ENCODE results near the gene ABR.
"Not testable (repeated sequence)": the region's sequence is repeated elsewhere in the genome, so short reads cannot be mapped to it uniquely, and the experiment has no call there.

Gene ABR

DNA sequence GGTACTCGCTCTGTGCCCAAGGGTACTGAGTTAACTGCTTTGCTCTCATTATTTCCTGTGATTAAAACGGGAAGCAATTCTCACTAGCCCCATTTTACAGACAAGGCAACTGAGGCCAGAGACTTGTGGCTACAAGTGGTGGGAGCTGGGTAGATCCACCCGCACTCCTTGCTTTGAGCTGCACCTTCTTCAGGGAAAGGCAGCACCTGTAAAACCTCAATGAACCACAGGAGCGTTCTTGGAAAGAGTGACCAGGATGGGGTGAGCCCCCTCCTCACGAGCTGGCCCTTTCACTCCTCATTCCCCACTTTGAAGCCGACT is 102.8 kb downstream of the ABR start:
- TF ChIP-seq, protein P1, sequence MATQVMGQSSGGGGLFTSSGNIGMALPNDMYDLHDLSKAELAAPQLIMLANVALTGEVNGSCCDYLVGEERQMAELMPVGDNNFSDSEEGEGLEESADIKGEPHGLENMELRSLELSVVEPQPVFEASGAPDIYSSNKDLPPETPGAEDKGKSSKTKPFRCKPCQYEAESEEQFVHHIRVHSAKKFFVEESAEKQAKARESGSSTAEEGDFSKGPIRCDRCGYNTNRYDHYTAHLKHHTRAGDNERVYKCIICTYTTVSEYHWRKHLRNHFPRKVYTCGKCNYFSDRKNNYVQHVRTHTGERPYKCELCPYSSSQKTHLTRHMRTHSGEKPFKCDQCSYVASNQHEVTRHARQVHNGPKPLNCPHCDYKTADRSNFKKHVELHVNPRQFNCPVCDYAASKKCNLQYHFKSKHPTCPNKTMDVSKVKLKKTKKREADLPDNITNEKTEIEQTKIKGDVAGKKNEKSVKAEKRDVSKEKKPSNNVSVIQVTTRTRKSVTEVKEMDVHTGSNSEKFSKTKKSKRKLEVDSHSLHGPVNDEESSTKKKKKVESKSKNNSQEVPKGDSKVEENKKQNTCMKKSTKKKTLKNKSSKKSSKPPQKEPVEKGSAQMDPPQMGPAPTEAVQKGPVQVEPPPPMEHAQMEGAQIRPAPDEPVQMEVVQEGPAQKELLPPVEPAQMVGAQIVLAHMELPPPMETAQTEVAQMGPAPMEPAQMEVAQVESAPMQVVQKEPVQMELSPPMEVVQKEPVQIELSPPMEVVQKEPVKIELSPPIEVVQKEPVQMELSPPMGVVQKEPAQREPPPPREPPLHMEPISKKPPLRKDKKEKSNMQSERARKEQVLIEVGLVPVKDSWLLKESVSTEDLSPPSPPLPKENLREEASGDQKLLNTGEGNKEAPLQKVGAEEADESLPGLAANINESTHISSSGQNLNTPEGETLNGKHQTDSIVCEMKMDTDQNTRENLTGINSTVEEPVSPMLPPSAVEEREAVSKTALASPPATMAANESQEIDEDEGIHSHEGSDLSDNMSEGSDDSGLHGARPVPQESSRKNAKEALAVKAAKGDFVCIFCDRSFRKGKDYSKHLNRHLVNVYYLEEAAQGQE (IDR thresholded peaks at IDR 0.05; ENCODE audit: insufficient replicate concordance, low read depth): no peak
- no peak for TF ChIP-seq POLR2AphosphoS5 (IDR thresholded peaks at IDR 0.05; ENCODE audit: low read depth)
- TF ChIP-seq, protein P2, sequence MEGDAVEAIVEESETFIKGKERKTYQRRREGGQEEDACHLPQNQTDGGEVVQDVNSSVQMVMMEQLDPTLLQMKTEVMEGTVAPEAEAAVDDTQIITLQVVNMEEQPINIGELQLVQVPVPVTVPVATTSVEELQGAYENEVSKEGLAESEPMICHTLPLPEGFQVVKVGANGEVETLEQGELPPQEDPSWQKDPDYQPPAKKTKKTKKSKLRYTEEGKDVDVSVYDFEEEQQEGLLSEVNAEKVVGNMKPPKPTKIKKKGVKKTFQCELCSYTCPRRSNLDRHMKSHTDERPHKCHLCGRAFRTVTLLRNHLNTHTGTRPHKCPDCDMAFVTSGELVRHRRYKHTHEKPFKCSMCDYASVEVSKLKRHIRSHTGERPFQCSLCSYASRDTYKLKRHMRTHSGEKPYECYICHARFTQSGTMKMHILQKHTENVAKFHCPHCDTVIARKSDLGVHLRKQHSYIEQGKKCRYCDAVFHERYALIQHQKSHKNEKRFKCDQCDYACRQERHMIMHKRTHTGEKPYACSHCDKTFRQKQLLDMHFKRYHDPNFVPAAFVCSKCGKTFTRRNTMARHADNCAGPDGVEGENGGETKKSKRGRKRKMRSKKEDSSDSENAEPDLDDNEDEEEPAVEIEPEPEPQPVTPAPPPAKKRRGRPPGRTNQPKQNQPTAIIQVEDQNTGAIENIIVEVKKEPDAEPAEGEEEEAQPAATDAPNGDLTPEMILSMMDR (IDR thresholded peaks at IDR 0.05; ENCODE audit: insufficient read depth, low read length): no peak
- TF ChIP-seq SPI1 (IDR thresholded peaks at IDR 0.05; ENCODE audit: borderline replicate concordance, low read depth): no peak
- no peak for TF ChIP-seq GABPA (IDR thresholded peaks at IDR 0.05; ENCODE audit: low read depth)
- no peaks in the 10 kb centered on the region for H3K27me3 ChIP-seq (ENCODE audit: insufficient read depth, poor library complexity, severe bottlenecking)
- H3K27ac ChIP-seq (replicated peaks): no peak overlapping the region
- no peak overlapping the region for H3K4me3 ChIP-seq (replicated peaks; ENCODE audit: insufficient read depth, low read length)
- no peak for DNase-seq (ENCODE audit: low read depth in 1 of 2, low spot score in 1 of 2)

DNA sequence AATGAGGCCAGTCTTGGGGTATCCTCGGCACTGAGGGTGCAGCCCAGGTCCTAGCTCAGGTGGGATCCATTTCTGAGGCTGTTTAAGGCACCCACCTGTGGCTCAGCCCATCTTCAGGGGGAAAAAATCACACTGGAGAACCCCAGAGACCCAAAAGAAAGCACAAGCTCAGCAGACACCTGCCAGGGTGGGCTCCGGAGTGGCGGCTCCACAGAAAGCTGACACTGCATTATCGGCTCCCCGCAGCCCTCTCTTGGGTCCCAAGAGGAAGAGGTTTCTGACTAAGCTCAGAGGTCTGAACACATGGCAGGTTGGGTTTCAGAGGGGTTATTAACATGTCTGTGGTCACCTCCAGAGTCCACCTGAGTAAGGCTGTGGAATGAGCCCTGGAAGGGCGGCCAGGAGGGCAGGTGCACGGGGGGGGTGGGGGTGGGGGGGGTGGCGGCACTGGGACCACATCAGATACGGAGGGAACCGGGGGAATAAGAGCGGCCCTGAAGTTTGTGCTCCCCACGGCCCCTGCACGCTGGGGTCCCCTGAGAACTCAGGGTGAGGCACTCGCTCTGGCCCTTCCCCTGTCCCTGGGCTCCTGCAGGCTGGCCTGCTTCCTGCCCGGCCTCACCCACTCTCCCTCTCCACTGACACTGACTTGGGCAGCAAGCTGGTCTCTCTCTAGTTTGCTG is 103.3 kb downstream of the ABR start:
- no peak for DNase-seq (ENCODE audit: low read depth in 1 of 2, low spot score in 1 of 2)
- Histone ChIP-seq H3K27me3 (ENCODE audit: insufficient read depth, poor library complexity, severe bottlenecking) (no peaks in the 10 kb centered on the region), H3K27ac (replicated peaks) (no peak overlapping the region), H3K4me3 (replicated peaks; ENCODE audit: insufficient read depth, low read length) (no peak overlapping the region)
- TF ChIP-seq, protein P1 (IDR thresholded peaks at IDR 0.05; ENCODE audit: insufficient replicate concordance, low read depth): no peak
- TF ChIP-seq SPI1 (IDR thresholded peaks at IDR 0.05; ENCODE audit: borderline replicate concordance, low read depth): no peak
- TF ChIP-seq, protein P2 (IDR thresholded peaks at IDR 0.05; ENCODE audit: insufficient read depth, low read length): no peak
- TF ChIP-seq POLR2AphosphoS5 (IDR thresholded peaks at IDR 0.05; ENCODE audit: low read depth): no peak
- no peak for TF ChIP-seq GABPA (IDR thresholded peaks at IDR 0.05; ENCODE audit: low read depth)

DNA sequence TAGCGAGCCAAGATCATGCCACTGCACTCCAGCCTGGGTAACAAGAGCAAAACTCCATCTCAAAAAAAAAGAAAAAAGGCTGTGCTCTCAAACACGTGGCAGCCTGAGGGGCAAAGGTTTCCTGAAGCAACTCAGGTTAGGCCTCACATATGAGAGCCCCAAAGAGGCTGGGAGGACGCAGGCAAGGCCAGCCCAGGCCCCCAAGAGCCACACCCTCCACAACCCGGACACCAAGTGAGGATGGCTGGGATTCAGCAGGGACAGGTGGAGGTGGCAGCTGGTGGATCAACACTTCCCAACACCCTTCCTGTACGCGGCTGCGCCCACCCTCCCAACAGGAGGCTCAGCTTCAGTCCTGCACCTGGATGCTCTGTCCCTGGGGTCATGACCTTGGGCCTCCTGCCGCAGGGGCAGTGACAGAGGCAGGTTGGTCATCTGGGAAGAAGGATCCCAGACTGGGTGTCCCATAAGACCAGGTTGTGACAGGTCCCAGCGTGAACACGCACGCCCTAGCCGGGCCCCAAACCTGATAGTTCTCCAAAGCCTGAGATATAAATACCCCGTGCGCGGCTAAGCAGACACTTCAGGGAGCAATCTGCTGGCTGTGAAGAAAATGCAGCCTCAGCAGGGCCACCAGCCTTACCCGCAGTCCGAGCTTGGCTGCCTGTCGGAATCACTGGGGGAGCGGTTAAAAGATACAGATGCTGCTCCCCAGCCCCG is 104.7 kb downstream of the ABR start:
- Histone ChIP-seq H3K4me3 (replicated peaks; ENCODE audit: insufficient read depth, low read length) (no peak overlapping the region), H3K27me3 (ENCODE audit: insufficient read depth, poor library complexity, severe bottlenecking) (no peaks in the 10 kb centered on the region), H3K27ac (replicated peaks) (no peak overlapping the region)
- no peak for DNase-seq (ENCODE audit: low read depth in 1 of 2, low spot score in 1 of 2)
- TF ChIP-seq SPI1 (IDR thresholded peaks at IDR 0.05; ENCODE audit: borderline replicate concordance, low read depth) (no peak), POLR2AphosphoS5 (IDR thresholded peaks at IDR 0.05; ENCODE audit: low read depth) (no peak), GABPA (IDR thresholded peaks at IDR 0.05; ENCODE audit: low read depth) (no peak)
- TF ChIP-seq, protein P2 (IDR thresholded peaks at IDR 0.05; ENCODE audit: insufficient read depth, low read length): no peak
- TF ChIP-seq, protein P1 (IDR thresholded peaks at IDR 0.05; ENCODE audit: insufficient replicate concordance, low read depth): no peak

DNA sequence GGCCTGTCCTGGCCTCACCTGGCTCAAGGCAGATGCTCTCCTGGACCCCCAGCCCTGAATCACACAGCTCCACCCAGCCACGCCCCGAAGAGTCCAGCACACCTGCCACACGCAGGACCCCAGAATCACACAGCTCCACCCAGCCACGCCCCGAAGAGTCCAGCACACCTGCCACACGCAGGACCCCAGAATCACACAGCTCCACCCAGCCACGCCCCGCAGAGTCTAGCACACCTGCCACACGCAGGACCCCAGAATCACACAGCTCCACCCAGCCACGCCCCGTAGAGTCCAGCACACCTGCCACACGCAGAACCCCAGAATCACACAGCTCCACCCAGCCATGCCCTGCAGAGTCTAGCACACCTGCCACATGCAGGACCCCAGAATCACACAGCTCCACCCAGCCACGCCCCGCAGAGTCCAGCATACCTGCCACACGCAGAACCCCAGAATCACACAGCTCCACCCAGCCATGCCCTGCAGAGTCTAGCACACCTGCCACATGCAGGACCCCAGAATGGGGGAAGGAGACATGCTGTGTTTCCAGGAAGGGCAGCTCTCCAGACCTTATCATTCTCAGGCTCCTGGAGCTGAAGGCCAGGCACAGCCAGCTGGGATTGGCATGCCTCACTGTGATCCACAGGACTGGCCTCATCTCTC is 105.7 kb downstream of the ABR start:
- not testable (repeated sequence) for H3K27me3 ChIP-seq (ENCODE audit: insufficient read depth, poor library complexity, severe bottlenecking); H3K4me3 ChIP-seq (replicated peaks; ENCODE audit: insufficient read depth, low read length); H3K27ac ChIP-seq (replicated peaks); DNase-seq (ENCODE audit: low read depth in 1 of 2, low spot score in 1 of 2)

Measured in HL-60 (cell line).